Ovary (tissue), 9 donors: ENCODE results near the gene FAS. TPM values are rescaled to one million over a fixed set of nuclear protein-coding genes. Genes with fewer than 3 reads are reported as not detected.

Experiments
- DNase-seq, 5 donors: peaks; one replicate each; pipeline ENCODE4 v3.0.0-alpha.2; 2019 to 2020
- H3K27ac ChIP-seq, 2 donors: fragments of 200-600 bp; one replicate each; pipeline versions ENCODE4 v1.5.1 to v1.8.0; 2019 to 2022
- H3K27me3 ChIP-seq: fragments of 200-600 bp; one replicate; pipeline ENCODE4 v1.8.0; 2022
- H3K36me3 ChIP-seq: fragments of 200-600 bp; sonication (generic); one replicate; pipeline ENCODE4 v1.5.1; 2019
- H3K4me1 ChIP-seq: one replicate; pipeline ENCODE4 v1.8.1; 2013; ENCODE audit warnings: mild to moderate bottlenecking, moderate library complexity; ENCODE audit not compliant: insufficient read depth
- H3K4me3 ChIP-seq: fragments of 200-600 bp; sonication (generic); one replicate; pipeline ENCODE4 v1.5.1; 2017
- H3K9me3 ChIP-seq, 2 donors: fragments of 200-600 bp in 1 of 2; sonication (generic) in 1 of 2; one replicate each; pipeline versions ENCODE4 v1.5.1 to v1.8.1; 2013 to 2019; ENCODE audit warnings: mild to moderate bottlenecking in 1 of 2, moderate library complexity in 1 of 2
- EP300 ChIP-seq: sonication (generic); formaldehyde crosslinking; IDR thresholded peaks from one replicate; pipeline ENCODE4 v1.6.1; 2017; ENCODE audit warnings: antibody characterized with exemption
- POLR2A ChIP-seq: fragments of 450-650 bp; IDR thresholded peaks from one replicate; pipeline ENCODE4 v1.6.1; 2017; ENCODE audit warnings: antibody characterized with exemption, mild to moderate bottlenecking, moderate library complexity
- WGBS, 3 donors: extraction: QIAGEN DNeasy Blood & Tissue Kit in 1 of 3; methylation state at CpG; one replicate each; pipeline versions ENCODE4 v1.1.5 to v1.1.7; 2013 to 2017; 5-methylcytosine and 5-hydroxymethylcytosine counted together
- intact Hi-C, 4 donors: fragments of 100-400 bp; cut with DNase I; formaldehyde crosslinking; loops; one replicate each; pipeline versions ENCODE4 v1.11.0 to v1.15.1; 2022 to 2023
- polyA plus RNA-seq, 2 donors: library from polyadenylated mRNA; stranded (reverse); fragments of 200-250 nt in 1 of 2; fragments of 350-450 nt in 1 of 2; fragmentation: Illumina TruSeq in 1 of 2; extraction: RNeasy Lipid Tissue Mini Kit (QIAGEN cat#74804) in 1 of 2; gene quantifications; one replicate each; pipeline ENCODE4 v1.2.3, GENCODE V29; 2013 to 2014
- total RNA-seq, 7 donors: library from RNA; depleted of rRNA in 2 of 7; stranded (reverse); fragments of >200 nt in 2 of 7; fragmentation: NEBNext Ultra II Directional in 3 of 7; extraction: Animal tissue kit (Norgen Biotek cat#: 25700) in 3 of 7; gene quantifications; one replicate each; pipeline versions ENCODE4 v1.1.0 to v1.2.4, GENCODE V29; 2016 to 2023
- TF ChIP-seq, protein P1 (sequence below), 3 donors: fragments of 450-650 bp in 2 of 3; fragments of 200-600 bp in 1 of 3; IDR thresholded peaks; one replicate each; pipeline versions ENCODE4 v1.5.1 to v1.8.0; 2016 to 2022; ENCODE audit warnings: antibody characterized with exemption in 3 of 3, mild to moderate bottlenecking in 1 of 3
- donor health status: DM: no; HTN: no; CAD: no; lungs with moderate emphysema.
- donor health status: DM: no; HTN: no; CAD: no.
- donor health status: Bipolar disorder and iron deficiency.
- donor health status: DM: yes; HTN: yes; CAD: no.
- donor health status: DM: no; HTN: no; CAD: no.
- donor health status: DM: yes; HTN: yes; CAD: no.

The FAS gene
- total and polyA plus RNA-seq, 9 donors = 33.1 to 75.9 (median 43.5) TPM

DNA sequence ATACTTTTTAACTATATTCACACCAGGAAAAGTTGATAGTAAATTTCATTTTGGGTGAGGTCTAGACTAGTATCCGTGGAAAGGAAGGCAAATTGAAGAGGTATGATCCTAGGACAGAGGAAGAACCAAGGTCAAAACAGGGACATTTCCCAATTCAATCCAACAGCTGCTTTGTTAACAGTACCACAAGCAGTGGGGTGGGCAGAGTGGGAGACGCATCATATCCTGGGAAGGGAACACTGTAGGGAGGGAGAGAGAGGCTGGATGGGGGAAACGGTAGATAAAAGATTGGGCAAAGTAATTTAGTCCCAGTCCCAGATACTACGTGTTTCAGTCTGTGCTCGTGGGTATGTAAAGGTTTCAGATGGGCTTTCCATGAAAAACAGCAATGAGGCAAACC lies 9.2 kb upstream of the FAS start:
- no peak for DNase-seq
- H3K4me3 ChIP-seq = no peak overlapping the region
- H3K9me3 ChIP-seq = no peaks in the 10 kb centered on the region
- TF ChIP-seq POLR2A = no peak
- TF ChIP-seq, protein P1, sequence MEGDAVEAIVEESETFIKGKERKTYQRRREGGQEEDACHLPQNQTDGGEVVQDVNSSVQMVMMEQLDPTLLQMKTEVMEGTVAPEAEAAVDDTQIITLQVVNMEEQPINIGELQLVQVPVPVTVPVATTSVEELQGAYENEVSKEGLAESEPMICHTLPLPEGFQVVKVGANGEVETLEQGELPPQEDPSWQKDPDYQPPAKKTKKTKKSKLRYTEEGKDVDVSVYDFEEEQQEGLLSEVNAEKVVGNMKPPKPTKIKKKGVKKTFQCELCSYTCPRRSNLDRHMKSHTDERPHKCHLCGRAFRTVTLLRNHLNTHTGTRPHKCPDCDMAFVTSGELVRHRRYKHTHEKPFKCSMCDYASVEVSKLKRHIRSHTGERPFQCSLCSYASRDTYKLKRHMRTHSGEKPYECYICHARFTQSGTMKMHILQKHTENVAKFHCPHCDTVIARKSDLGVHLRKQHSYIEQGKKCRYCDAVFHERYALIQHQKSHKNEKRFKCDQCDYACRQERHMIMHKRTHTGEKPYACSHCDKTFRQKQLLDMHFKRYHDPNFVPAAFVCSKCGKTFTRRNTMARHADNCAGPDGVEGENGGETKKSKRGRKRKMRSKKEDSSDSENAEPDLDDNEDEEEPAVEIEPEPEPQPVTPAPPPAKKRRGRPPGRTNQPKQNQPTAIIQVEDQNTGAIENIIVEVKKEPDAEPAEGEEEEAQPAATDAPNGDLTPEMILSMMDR (IDR thresholded peaks at IDR 0.05) = no peak
- no peak for TF ChIP-seq EP300
- H3K4me1 ChIP-seq = peaks cover 14% of the 10 kb centered on the region
- intact Hi-C loops = no loop called here
- no peaks in the 10 kb centered on the region for H3K36me3 ChIP-seq
- WGBS, 3 donors = 75 to 79% (median 77%) methylated on average over 5 of the region's 5 CpGs
- peak overlapping the region; percentile 39 to 51 for H3K27ac ChIP-seq
- H3K27me3 ChIP-seq = no peaks in the 10 kb centered on the region

DNA sequence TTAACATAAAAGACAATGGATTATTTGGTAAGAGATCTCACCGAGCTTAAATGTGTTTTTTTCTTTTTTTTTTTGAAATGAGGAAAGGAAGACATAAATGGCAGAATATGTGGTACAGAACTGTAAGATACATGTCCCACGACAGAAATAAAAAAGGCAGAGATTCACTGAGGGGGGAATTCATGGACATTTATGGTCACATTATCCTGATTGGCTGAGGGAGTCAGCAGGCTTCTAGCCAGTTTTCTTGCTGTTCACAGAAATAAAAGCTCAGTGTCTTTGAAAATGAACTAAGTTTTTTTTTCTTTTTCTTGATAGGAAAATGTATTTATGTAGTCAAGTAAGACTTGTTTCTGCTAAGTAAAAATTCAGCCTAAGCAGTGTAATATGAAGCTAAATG lies 8.2 kb upstream of the FAS start:
- Histone ChIP-seq H3K9me3 (no peaks in the 10 kb centered on the region), H3K4me3 (no peak overlapping the region), H3K27me3 (no peaks in the 10 kb centered on the region), H3K27ac (peak overlapping the region; percentile 32 to 41), H3K36me3 (no peaks in the 10 kb centered on the region), H3K4me1 (peaks cover 15% of the 10 kb centered on the region)
- intact Hi-C loops = no loop called here
- no peak for DNase-seq
- 18 to 36% (median 31%) methylated on average over 2 of the region's 2 CpGs for WGBS, 3 donors
- no peak for TF ChIP-seq EP300
- TF ChIP-seq, protein P1 (IDR thresholded peaks at IDR 0.05) = no peak
- no peak for TF ChIP-seq POLR2A

DNA sequence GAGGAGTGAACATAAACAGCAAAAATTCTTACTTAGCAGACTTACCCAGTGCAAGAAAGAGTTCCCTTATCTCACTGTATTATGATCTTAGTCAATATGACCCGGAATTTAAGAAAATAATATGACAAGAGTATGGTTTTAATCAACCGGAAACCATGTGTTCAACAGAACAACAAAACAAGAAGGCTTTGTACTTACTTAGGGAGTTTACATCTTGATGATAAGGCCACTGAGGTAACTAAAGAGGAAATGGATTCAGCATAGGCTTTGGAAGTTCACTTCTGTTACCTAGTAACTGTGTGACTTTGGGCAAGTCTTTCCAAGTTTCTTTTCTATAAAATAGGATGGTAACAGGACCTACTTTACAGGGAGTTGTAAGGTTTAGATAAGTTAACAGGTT lies 7.4 kb upstream of the FAS start:
- no peak for DNase-seq
- TF ChIP-seq POLR2A = no peak
- TF ChIP-seq, protein P1 (IDR thresholded peaks at IDR 0.05) = no peak
- no peak for TF ChIP-seq EP300
- Histone ChIP-seq H3K4me1 (peaks cover 15% of the 10 kb centered on the region), H3K4me3 (no peak overlapping the region), H3K27me3 (no peaks in the 10 kb centered on the region), H3K27ac (peak overlapping the region; percentile 32 to 41), H3K9me3 (no peaks in the 10 kb centered on the region), H3K36me3 (no peaks in the 10 kb centered on the region)
- intact Hi-C loops = no loop called here
- WGBS, 3 donors = 12 to 19% (median 15%) methylated on average over 2 of the region's 2 CpGs

DNA sequence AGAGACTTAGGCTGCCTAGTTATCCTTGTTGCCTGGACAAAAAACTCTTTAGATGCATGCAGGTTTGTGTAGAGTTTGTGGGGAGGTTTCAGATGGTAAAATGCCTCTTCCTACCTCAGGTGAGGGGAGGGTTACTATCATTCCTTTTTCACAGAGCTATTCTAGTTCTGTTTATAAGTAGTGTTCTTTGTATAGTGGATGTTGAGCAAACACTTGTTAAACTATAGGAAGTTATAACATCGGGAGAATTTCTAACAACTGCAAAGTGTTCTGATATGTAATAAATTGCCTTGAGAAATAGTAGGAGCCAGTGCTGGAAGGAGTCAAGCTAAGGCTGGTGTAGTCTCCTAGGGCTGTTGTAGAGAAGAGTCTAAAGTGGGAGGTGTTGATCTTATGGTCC lies 6.7 kb upstream of the FAS start:
- H3K4me1 ChIP-seq = peaks cover 15% of the 10 kb centered on the region

More for the DNA sequence above, 6.7 kb upstream of the FAS start:
- Histone ChIP-seq H3K9me3 (no peaks in the 10 kb centered on the region), H3K27me3 (no peaks in the 10 kb centered on the region), H3K36me3 (no peaks in the 10 kb centered on the region), H3K4me3 (no peak overlapping the region), H3K27ac (no peak overlapping the region)
- WGBS, 3 donors = 51 to 61% (median 56%) methylated on average over 1 of the region's 1 CpG
- no peak for TF ChIP-seq EP300
- TF ChIP-seq, protein P1 (IDR thresholded peaks at IDR 0.05) = no peak
- no peak for TF ChIP-seq POLR2A
- intact Hi-C loops = no loop called here
- no peak for DNase-seq
